Astrocyte (in vitro differentiated cells and primary cell): Measurements from ENCODE around the gene THRB. TPM values are rescaled to one million over a fixed set of nuclear protein-coding genes. Genes with fewer than 3 reads are reported as not detected.

Experiments
- DNase-seq: peaks from one replicate; pipeline ENCODE4 v3.0.0-alpha.2; 2010; ENCODE audit warnings: low read depth
- FAIRE-seq: peaks from 2 replicates; lab custom pipeline; 2011; peaks lifted over from hg19 to GRCh38; lab: Jason Lieb, UNC
- H2AFZ ChIP-seq: 2 replicates; pipeline ENCODE4 v1.6.0; 2012; ENCODE audit warnings: low read depth, low read length, inconsistent platforms
- H3K27ac ChIP-seq: 2 replicates; pipeline ENCODE4 v1.5.1; 2011; ENCODE audit warnings: low read depth, low read length, inconsistent platforms
- H3K27me3 ChIP-seq: 2 replicates; pipeline ENCODE4 v1.6.0; 2011; ENCODE audit warnings: low read length, inconsistent platforms; ENCODE audit not compliant: insufficient read depth
- H3K36me3 ChIP-seq: 2 replicates; pipeline ENCODE4 v1.5.1; 2011; ENCODE audit warnings: low read length, inconsistent platforms; ENCODE audit not compliant: insufficient read depth
- H3K4me1 ChIP-seq: 2 replicates; pipeline ENCODE4 v1.5.1; 2011; ENCODE audit warnings: low read length, inconsistent platforms; ENCODE audit not compliant: insufficient read depth
- H3K4me2 ChIP-seq: 2 replicates; pipeline ENCODE4 v1.6.0; 2012; ENCODE audit warnings: low read length, inconsistent platforms
- H3K4me3 ChIP-seq: 2 replicates; pipeline ENCODE4 v1.5.1; 2011; ENCODE audit warnings: low read depth, mild to moderate bottlenecking, low read length, inconsistent platforms; ENCODE audit not compliant: insufficient read depth
- H3K79me2 ChIP-seq: 2 replicates; pipeline ENCODE4 v1.6.0; 2012; ENCODE audit warnings: mild to moderate bottlenecking, low read length, inconsistent platforms; ENCODE audit not compliant: insufficient read depth
- H3K9ac ChIP-seq: 2 replicates; pipeline ENCODE4 v1.6.0; 2012; ENCODE audit warnings: mild to moderate bottlenecking, low read length, inconsistent platforms
- H3K9me3 ChIP-seq: 2 replicates; pipeline ENCODE4 v1.5.1; 2012; ENCODE audit warnings: low read depth, mild to moderate bottlenecking, low read length, inconsistent platforms; ENCODE audit not compliant: insufficient read depth
- H4K20me1 ChIP-seq: 2 replicates; pipeline ENCODE4 v1.6.0; 2012; ENCODE audit warnings: low read length, inconsistent platforms; ENCODE audit not compliant: insufficient read depth
- H3K27ac Mint-ChIP-seq: one replicate; pipeline ENCODE4 v1.8.0; 2021; ENCODE audit warnings: mild to moderate bottlenecking, mixed read lengths; ENCODE audit not compliant: unreplicated experiment
- H3K27me3 Mint-ChIP-seq: one replicate; pipeline ENCODE4 v1.8.0; 2021; ENCODE audit warnings: low read depth, mixed read lengths; ENCODE audit not compliant: unreplicated experiment
- H3K36me3 Mint-ChIP-seq: one replicate; pipeline ENCODE4 v1.8.0; 2021; ENCODE audit warnings: low read depth, mixed read lengths; ENCODE audit not compliant: unreplicated experiment
- H3K4me1 Mint-ChIP-seq: one replicate; pipeline ENCODE4 v1.8.0; 2021; ENCODE audit warnings: low read depth, mixed read lengths; ENCODE audit not compliant: unreplicated experiment
- H3K4me3 Mint-ChIP-seq: one replicate; pipeline ENCODE4 v1.8.0; 2021; ENCODE audit warnings: mild to moderate bottlenecking, moderate library complexity, mixed read lengths; ENCODE audit not compliant: unreplicated experiment
- H3K9me3 Mint-ChIP-seq: one replicate; pipeline ENCODE4 v1.8.0; 2021; ENCODE audit warnings: mild to moderate bottlenecking, mixed read lengths; ENCODE audit not compliant: unreplicated experiment
- CTCF ChIP-seq: IDR thresholded peaks from 2 replicates; pipeline ENCODE4 v1.5.1; 2011; ENCODE audit warnings: low read depth, mild to moderate bottlenecking, inconsistent platforms, low read length, moderate library complexity; ENCODE audit not compliant: insufficient read depth
- EZH2 ChIP-seq: IDR thresholded peaks from 2 replicates; pipeline ENCODE4 v1.6.1; 2012; ENCODE audit warnings: mild to moderate bottlenecking, low read length, inconsistent platforms; ENCODE audit not compliant: insufficient read depth
- total RNA-seq: library from RNA; stranded (reverse); gene quantifications from 2 replicates; pipeline ENCODE4 v1.2.1, GENCODE V29; 2021

Gene THRB
- total RNA-seq, 1 donor from 2014 or later: 8.5 TPM

GRCh38 chr3:24133436-24133835 lies 361.2 kb downstream of the THRB start:
- Histone ChIP-seq H3K9me3 (no peaks in the 10 kb centered on the region), H2AFZ (no peak overlapping the region), H3K4me3 (no peak overlapping the region), H3K27ac (no peak overlapping the region), H3K4me1 (no peaks in the 10 kb centered on the region), H3K27me3 (no peaks in the 10 kb centered on the region), H4K20me1 (no peaks in the 10 kb centered on the region), H3K9ac (no peak overlapping the region), H3K36me3 (no peaks in the 10 kb centered on the region), H3K79me2 (no peaks in the 10 kb centered on the region), H3K4me2 (no peak overlapping the region)
- H3K4me1 Mint-ChIP-seq: peaks cover 14% of the 10 kb centered on the region
- peaks cover 9% of the 10 kb centered on the region for H3K36me3 Mint-ChIP-seq
- no peak overlapping the region for H3K4me3 Mint-ChIP-seq
- FAIRE-seq (no peak), DNase-seq (no peak)
- TF ChIP-seq EZH2 (no peak), CTCF (no peak)
- no peak overlapping the region for H3K27ac Mint-ChIP-seq
- no peaks in the 10 kb centered on the region for H3K27me3 Mint-ChIP-seq
- peaks cover 3% of the 10 kb centered on the region for H3K9me3 Mint-ChIP-seq

GRCh38 chr3:24129549-24129948 lies 365.1 kb downstream of the THRB start:
- TF ChIP-seq CTCF (no peak), EZH2 (no peak)
- no peaks in the 10 kb centered on the region for H3K4me1 ChIP-seq
- Mint-ChIP-seq H3K9me3 (no peaks in the 10 kb centered on the region), H3K36me3 (peaks cover 6% of the 10 kb centered on the region), H3K27me3 (no peaks in the 10 kb centered on the region), H3K4me1 (no peaks in the 10 kb centered on the region), H3K4me3 (no peak overlapping the region), H3K27ac (no peak overlapping the region)
- H3K27ac ChIP-seq: no peak overlapping the region
- FAIRE-seq: no peak
- H3K9me3 ChIP-seq: no peaks in the 10 kb centered on the region
- no peak for DNase-seq
- no peak overlapping the region for H3K9ac ChIP-seq
- no peaks in the 10 kb centered on the region for H4K20me1 ChIP-seq
- no peak overlapping the region for H2AFZ ChIP-seq
- no peaks in the 10 kb centered on the region for H3K36me3 ChIP-seq
- no peak overlapping the region for H3K4me3 ChIP-seq
- H3K4me2 ChIP-seq: no peak overlapping the region
- H3K27me3 ChIP-seq: no peaks in the 10 kb centered on the region
- H3K79me2 ChIP-seq: no peaks in the 10 kb centered on the region

DNA sequence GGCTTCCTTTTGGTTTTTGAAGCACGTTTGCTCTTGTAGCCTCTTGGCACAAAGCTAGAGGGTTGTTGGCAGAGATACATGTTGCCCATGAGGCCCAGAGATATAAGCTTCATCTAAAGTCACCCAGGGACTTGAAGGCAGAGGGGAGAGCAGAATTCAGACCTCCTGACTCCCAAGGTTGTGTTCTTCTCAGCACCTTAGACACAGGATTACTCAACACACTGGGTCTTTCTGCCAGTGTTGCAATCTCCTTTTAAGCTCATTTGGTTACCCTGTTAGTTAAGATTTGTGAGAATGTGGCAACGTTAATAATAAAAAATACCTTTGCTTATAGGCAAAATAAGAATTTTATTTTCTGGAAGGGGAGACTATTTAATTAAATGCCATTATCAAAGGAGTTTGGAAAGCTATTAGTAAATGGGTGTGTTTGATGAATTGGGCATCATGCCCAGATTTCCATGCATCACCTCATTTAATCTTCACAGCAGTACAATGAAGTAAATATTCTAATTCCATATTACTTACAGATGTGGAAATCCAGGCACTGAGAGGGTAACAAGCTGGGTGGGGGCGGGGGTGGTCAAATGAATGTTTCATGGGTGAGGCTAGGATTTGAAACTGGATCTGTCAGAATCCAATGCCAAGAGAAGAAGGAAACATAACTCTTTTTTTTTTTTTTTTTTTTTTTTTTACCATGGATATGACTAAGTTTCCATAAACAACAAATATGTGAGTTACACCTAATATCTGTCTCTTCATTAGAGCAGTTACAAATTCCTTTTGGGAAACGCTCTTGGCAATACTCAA lies 366.2 kb downstream of the THRB start:
- H3K36me3 ChIP-seq: no peaks in the 10 kb centered on the region
- peaks cover 6% of the 10 kb centered on the region for H3K36me3 Mint-ChIP-seq
- DNase-seq (peak; percentile 37), FAIRE-seq (no peak)
- H3K27me3 ChIP-seq: no peaks in the 10 kb centered on the region
- no peaks in the 10 kb centered on the region for H3K9me3 ChIP-seq
- no peak overlapping the region for H3K4me3 ChIP-seq
- TF ChIP-seq CTCF (no peak), EZH2 (no peak)
- H3K4me3 Mint-ChIP-seq: no peak overlapping the region
- no peak overlapping the region for H3K9ac ChIP-seq
- H3K27ac ChIP-seq: no peak overlapping the region
- H4K20me1 ChIP-seq: no peaks in the 10 kb centered on the region
- H3K79me2 ChIP-seq: no peaks in the 10 kb centered on the region
- H3K4me1 ChIP-seq: peaks cover 6% of the 10 kb centered on the region
- no peak overlapping the region for H3K27ac Mint-ChIP-seq
- H3K4me2 ChIP-seq: no peak overlapping the region
- H3K4me1 Mint-ChIP-seq: peaks cover 7% of the 10 kb centered on the region
- H3K27me3 Mint-ChIP-seq: no peaks in the 10 kb centered on the region
- no peak overlapping the region for H2AFZ ChIP-seq
- no peaks in the 10 kb centered on the region for H3K9me3 Mint-ChIP-seq
